ENCODE results near the gene CUTA. TPM values are rescaled to one million over a fixed set of nuclear protein-coding genes. Genes with fewer than 3 reads are reported as not detected.
A peak's percentile ranks its signal among the peaks of the same experiment; 100 is the strongest.

The CUTA gene
- total RNA-seq, 1 donor from 2014 or later, result 384 TPM

GRCh38 chr6:33424855-33425667, 7.2 kb upstream of the CUTA start:
- Mint-ChIP-seq H3K27me3 (ENCODE audit: unreplicated experiment) (peaks cover 21% of the 10 kb centered on the region), H3K9me3 (ENCODE audit: unreplicated experiment) (peaks cover 19% of the 10 kb centered on the region), H3K36me3 (ENCODE audit: unreplicated experiment) (peaks cover 15% of the 10 kb centered on the region), H3K4me1 (ENCODE audit: low read depth, unreplicated experiment) (peaks cover 68% of the 10 kb centered on the region), H3K27ac (ENCODE audit: unreplicated experiment) (peak overlapping the region; percentile 11), H3K4me3 (ENCODE audit: unreplicated experiment) (peak overlapping the region; percentile 89)
- TF ChIP-seq CTCF (IDR thresholded peaks at IDR 0.05; ENCODE audit: partially characterized antibody, unreplicated experiment), result no peak
- no peak for DNase-seq

GRCh38 chr6:33423777-33424176, 5.9 kb upstream of the CUTA start:
- TF ChIP-seq CTCF (IDR thresholded peaks at IDR 0.05; ENCODE audit: partially characterized antibody, unreplicated experiment), result no peak
- Mint-ChIP-seq H3K9me3 (ENCODE audit: unreplicated experiment) (peaks cover 23% of the 10 kb centered on the region), H3K27me3 (ENCODE audit: unreplicated experiment) (peaks cover 26% of the 10 kb centered on the region), H3K4me3 (ENCODE audit: unreplicated experiment) (peak overlapping the region; percentile 89), H3K36me3 (ENCODE audit: unreplicated experiment) (peaks cover 15% of the 10 kb centered on the region), H3K4me1 (ENCODE audit: low read depth, unreplicated experiment) (peaks cover 64% of the 10 kb centered on the region), H3K27ac (ENCODE audit: unreplicated experiment) (peak overlapping the region; percentile 28)
- no peak for DNase-seq

- H3K27ac Mint-ChIP-seq (ENCODE audit: unreplicated experiment), result peak overlapping the region; percentile 97
- peaks cover 24% of the 10 kb centered on the region for H3K9me3 Mint-ChIP-seq (ENCODE audit: unreplicated experiment)
- peaks cover 60% of the 10 kb centered on the region for H3K4me1 Mint-ChIP-seq (ENCODE audit: low read depth, unreplicated experiment)
- peaks cover 30% of the 10 kb centered on the region for H3K27me3 Mint-ChIP-seq (ENCODE audit: unreplicated experiment)
- TF ChIP-seq CTCF (IDR thresholded peaks at IDR 0.05; ENCODE audit: partially characterized antibody, unreplicated experiment), result no peak
- peak overlapping the region; percentile 81 for H3K4me3 Mint-ChIP-seq (ENCODE audit: unreplicated experiment)
- peaks cover 15% of the 10 kb centered on the region for H3K36me3 Mint-ChIP-seq (ENCODE audit: unreplicated experiment)
- no peak for DNase-seq
These were observed 3.4 kb upstream of the CUTA start for GRCh38 chr6:33421344-33421643.

GRCh38 chr6:33420491-33421343, 2.8 kb upstream of the CUTA start:
- Mint-ChIP-seq H3K27me3 (ENCODE audit: unreplicated experiment) (peaks cover 30% of the 10 kb centered on the region), H3K4me1 (ENCODE audit: low read depth, unreplicated experiment) (peaks cover 63% of the 10 kb centered on the region), H3K4me3 (ENCODE audit: unreplicated experiment) (peak overlapping the region; percentile 81), H3K9me3 (ENCODE audit: unreplicated experiment) (peaks cover 24% of the 10 kb centered on the region), H3K27ac (ENCODE audit: unreplicated experiment) (peak overlapping the region; percentile 97), H3K36me3 (ENCODE audit: unreplicated experiment) (peaks cover 15% of the 10 kb centered on the region)
- no peak for DNase-seq
- TF ChIP-seq CTCF (IDR thresholded peaks at IDR 0.05; ENCODE audit: partially characterized antibody, unreplicated experiment), result no peak

Measured in glutamatergic neuron (in vitro differentiated cells).